AG10803 (cell line): ENCODE measurements around the gene PLAC1.

Experiments used
- DNase-seq: peaks from one replicate; pipeline ENCODE4 v3.0.0; 2010; ENCODE audit warnings: low read depth
- H3K4me3 ChIP-seq: 2 replicates; pipeline ENCODE4 v1.5.1; 2011; ENCODE audit warnings: mild to moderate bottlenecking, low read length, control low read depth
- CTCF ChIP-seq: conservative IDR thresholded peaks from 2 replicates; pipeline ENCODE4 v1.5.1; 2011; ENCODE audit warnings: mild to moderate bottlenecking, low read length, control low read depth, inconsistent platforms

PLAC1 gene

DNA sequence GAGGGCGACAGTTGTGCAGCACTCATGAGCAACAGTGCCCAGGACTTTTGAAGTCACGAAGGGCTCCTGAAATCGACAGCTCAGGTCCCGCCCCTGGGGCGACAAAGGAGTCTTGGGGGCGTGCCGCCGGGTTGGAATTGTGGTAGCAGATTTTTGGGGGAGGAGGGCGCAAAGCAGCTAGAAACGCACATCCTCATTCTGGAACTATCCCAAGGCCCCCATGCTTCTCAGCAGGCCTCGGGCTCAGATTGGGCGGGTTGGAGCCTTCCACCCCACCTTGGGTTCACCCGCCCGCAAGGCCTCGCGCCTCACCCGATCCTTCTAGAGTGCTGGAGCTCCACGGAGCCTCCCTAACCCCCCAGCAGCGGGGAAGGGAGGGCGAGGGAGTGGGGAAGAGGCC lies 112.8 kb downstream of the PLAC1 start:
- peak overlapping the region; percentile 78 for H3K4me3 ChIP-seq
- no peak for TF ChIP-seq CTCF
- peak; percentile 35 for DNase-seq

DNA sequence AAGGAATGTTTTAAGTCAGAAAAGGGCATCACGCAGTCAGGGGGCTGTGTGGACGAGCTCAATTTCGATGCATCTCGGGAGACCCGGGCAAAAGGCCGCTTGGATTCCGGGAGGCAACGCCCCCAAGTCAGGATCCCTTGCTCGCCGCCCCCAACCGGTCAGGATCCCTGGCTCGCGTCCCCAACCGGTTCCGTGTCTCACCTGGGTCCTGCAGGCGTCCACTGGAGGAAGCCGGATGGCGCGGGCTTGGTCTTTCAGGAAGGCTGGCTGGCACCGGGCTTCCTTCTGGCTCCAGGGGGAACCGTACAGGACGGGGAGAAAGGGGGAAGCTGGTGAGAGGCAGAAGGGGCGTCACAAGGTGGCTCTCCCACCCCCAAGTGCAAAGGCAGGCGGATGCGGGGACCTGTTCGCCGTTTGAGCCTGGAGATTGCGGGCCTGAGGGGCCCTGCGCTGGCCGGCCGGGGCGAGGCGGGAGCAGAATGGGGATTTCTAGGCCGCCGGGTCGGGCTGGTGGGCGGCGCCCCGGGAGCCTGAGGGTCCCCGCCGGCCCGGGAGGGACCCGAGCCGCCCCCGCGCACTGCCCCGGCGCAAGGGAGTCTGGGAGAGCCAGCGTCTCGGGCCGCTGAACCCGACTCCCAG lies 113.6 kb downstream of the PLAC1 start:
- no peak for DNase-seq
- no peak for TF ChIP-seq CTCF
- H3K4me3 ChIP-seq: peak overlapping the region; percentile 12; the same call in 1 of the 2 replicates

DNA sequence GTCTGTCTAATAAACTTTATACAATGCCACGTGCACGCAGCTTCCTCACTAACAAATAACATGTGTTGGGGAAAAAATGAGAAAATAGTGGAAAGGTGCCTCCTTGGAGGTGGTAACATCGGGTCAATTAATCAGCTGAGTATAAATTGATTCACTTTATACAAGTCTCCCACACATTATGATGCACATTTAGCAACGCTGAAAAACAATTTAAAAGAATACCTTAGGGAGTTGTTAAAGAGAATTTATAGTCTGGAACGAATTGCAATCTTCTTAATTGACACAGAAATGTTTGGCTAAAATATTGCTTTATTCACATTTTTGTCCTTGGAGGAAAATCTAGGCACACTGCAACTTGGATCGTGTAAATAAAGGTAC lies 114.1 kb downstream of the PLAC1 start:
- H3K4me3 ChIP-seq: no peak overlapping the region

GRCh38 chrX:134543288-134543687 lies 115.0 kb downstream of the PLAC1 start:
- peak; percentile 55 for DNase-seq
- TF ChIP-seq CTCF: no peak
- no peak overlapping the region for H3K4me3 ChIP-seq

More for the DNA sequence above, 114.1 kb downstream of the PLAC1 start:
- no peak for TF ChIP-seq CTCF
- DNase-seq: peak; percentile 50

DNA sequence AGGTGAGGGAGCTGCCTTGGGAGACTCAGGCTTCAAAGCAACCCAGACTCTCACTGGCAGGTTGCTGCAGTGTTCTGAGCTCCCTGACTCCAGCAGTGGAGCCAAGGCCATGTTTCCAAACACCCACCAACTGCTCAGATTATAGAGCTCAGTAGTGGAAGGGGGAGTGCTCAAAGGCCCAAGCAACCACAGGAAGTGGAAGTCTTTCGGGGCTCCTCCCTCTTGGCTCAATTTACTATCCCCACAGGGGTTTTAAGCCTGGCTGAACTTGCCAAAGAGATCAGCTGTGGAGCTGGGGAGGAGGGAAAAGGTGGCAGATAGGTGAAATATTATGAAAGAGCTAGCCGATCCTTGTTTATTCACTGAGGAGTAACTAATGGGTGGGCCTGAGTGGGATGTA lies 115.8 kb downstream of the PLAC1 start:
- DNase-seq: peak; percentile 83
- no peak overlapping the region for H3K4me3 ChIP-seq
- no peak for TF ChIP-seq CTCF

- no peak overlapping the region for H3K4me3 ChIP-seq
- TF ChIP-seq CTCF: no peak
- DNase-seq: peak; percentile 25
Observed at GRCh38 chrX:134541906-134542305, 116.4 kb downstream of the PLAC1 start.

- no peak overlapping the region for H3K4me3 ChIP-seq
- TF ChIP-seq CTCF: no peak
- no peak for DNase-seq
Observed at GRCh38 chrX:134538316-134538715, 120.0 kb downstream of the PLAC1 start.
